SJCRH30 (cell line): Measurements from ENCODE around the gene DHRS2. TPM values are rescaled to one million over a fixed set of nuclear protein-coding genes. Genes with fewer than 3 reads are reported as not detected.
"Not testable (repeated sequence)": the region's sequence is repeated elsewhere in the genome, so short reads cannot be mapped to it uniquely, and the experiment has no call there.

Source experiments
- DNase-seq, 2 experiments: peaks; one replicate each; pipeline ENCODE4 v3.0.0-alpha.2; 2015 to 2020
- H3K27ac ChIP-seq: fragments of 250-450 bp; sonication (Bioruptor Pico); 2 replicates; pipeline ENCODE4 v1.5.1; 2020; ENCODE audit warnings: mild to moderate bottlenecking, moderate library complexity
- H3K27me3 ChIP-seq: fragments of 250-450 bp; sonication (Bioruptor Pico); 2 replicates; pipeline ENCODE4 v1.5.1; 2020; ENCODE audit warnings: mild to moderate bottlenecking, moderate library complexity
- H3K36me3 ChIP-seq: fragments of 250-450 bp; sonication (Bioruptor Pico); 2 replicates; pipeline ENCODE4 v1.5.1; 2020; ENCODE audit warnings: mild to moderate bottlenecking, moderate library complexity
- H3K4me1 ChIP-seq: fragments of 250-450 bp; sonication (Bioruptor Pico); 2 replicates; pipeline ENCODE4 v1.5.1; 2020; ENCODE audit warnings: mild to moderate bottlenecking, moderate library complexity
- H3K4me3 ChIP-seq: fragments of 250-450 bp; sonication (Bioruptor Pico); 2 replicates; pipeline ENCODE4 v1.5.1; 2020; ENCODE audit warnings: mild to moderate bottlenecking, moderate library complexity
- H3K9me3 ChIP-seq: fragments of 250-450 bp; sonication (Bioruptor Pico); replicated peaks from 2 replicates; pipeline ENCODE4 v1.5.1; 2020; ENCODE audit warnings: mild to moderate bottlenecking, moderate library complexity
- total RNA-seq: library from RNA; depleted of rRNA; stranded (reverse); fragments of >200 nt; shearing (Covaris generic); gene quantifications from 2 replicates; pipeline ENCODE4 v1.2.3, GENCODE V29; 2014

The DHRS2 gene
- total RNA-seq, 1 experiment from 2014 or later = 0.99 TPM

- Histone ChIP-seq H3K27me3 (no peaks in the 10 kb centered on the region), H3K4me3 (no peak overlapping the region), H3K4me1 (no peaks in the 10 kb centered on the region), H3K27ac (no peak overlapping the region), H3K36me3 (no peaks in the 10 kb centered on the region), H3K9me3 (no peaks in the 10 kb centered on the region)
- DNase-seq = no peak
Measured at GRCh38 chr14:23664207-23664885, 28.2 kb downstream of the DHRS2 start.

- H3K27ac ChIP-seq = no peak overlapping the region
- no peaks in the 10 kb centered on the region for H3K27me3 ChIP-seq
- H3K4me3 ChIP-seq = no peak overlapping the region
- DNase-seq = no peak
- no peaks in the 10 kb centered on the region for H3K4me1 ChIP-seq
- no peaks in the 10 kb centered on the region for H3K36me3 ChIP-seq
- H3K9me3 ChIP-seq = no peaks in the 10 kb centered on the region
Measured at GRCh38 chr14:23665302-23666016, 29.3 kb downstream of the DHRS2 start.

- Histone ChIP-seq H3K27me3 (no peaks in the 10 kb centered on the region), H3K36me3 (no peaks in the 10 kb centered on the region), H3K27ac (no peak overlapping the region), H3K4me1 (no peaks in the 10 kb centered on the region), H3K4me3 (no peak overlapping the region), H3K9me3 (no peaks in the 10 kb centered on the region)
- no peak for DNase-seq
Measured at GRCh38 chr14:23667134-23667533, 31.0 kb downstream of the DHRS2 start.

- H3K36me3 ChIP-seq = no peaks in the 10 kb centered on the region
- H3K27me3 ChIP-seq = no peaks in the 10 kb centered on the region
- no peak for DNase-seq
- no peak overlapping the region for H3K27ac ChIP-seq
- H3K4me1 ChIP-seq = no peaks in the 10 kb centered on the region
- H3K9me3 ChIP-seq = no peaks in the 10 kb centered on the region
- no peak overlapping the region for H3K4me3 ChIP-seq
Measured at GRCh38 chr14:23669441-23669840, 33.3 kb downstream of the DHRS2 start.

GRCh38 chr14:23670481-23670880, 34.3 kb downstream of the DHRS2 start:
- Histone ChIP-seq H3K4me3 (no peak overlapping the region), H3K27ac (no peak overlapping the region), H3K4me1 (no peaks in the 10 kb centered on the region), H3K9me3 (no peaks in the 10 kb centered on the region), H3K36me3 (no peaks in the 10 kb centered on the region), H3K27me3 (no peaks in the 10 kb centered on the region)
- no peak for DNase-seq

GRCh38 chr14:23672200-23672599, 36.0 kb downstream of the DHRS2 start:
- Histone ChIP-seq H3K27ac (no peak overlapping the region), H3K36me3 (no peaks in the 10 kb centered on the region), H3K9me3 (no peaks in the 10 kb centered on the region), H3K27me3 (no peaks in the 10 kb centered on the region), H3K4me3 (no peak overlapping the region), H3K4me1 (no peaks in the 10 kb centered on the region)
- no peak for DNase-seq

- no peaks in the 10 kb centered on the region for H3K27me3 ChIP-seq
- no peak for DNase-seq
- no peaks in the 10 kb centered on the region for H3K4me1 ChIP-seq
- H3K9me3 ChIP-seq = no peaks in the 10 kb centered on the region
- no peak overlapping the region for H3K27ac ChIP-seq
- H3K36me3 ChIP-seq = no peaks in the 10 kb centered on the region
- no peak overlapping the region for H3K4me3 ChIP-seq
Measured at GRCh38 chr14:23675337-23675736, 39.2 kb downstream of the DHRS2 start.

GRCh38 chr14:23675906-23676305, 39.7 kb downstream of the DHRS2 start:
- Histone ChIP-seq H3K4me1 (no peaks in the 10 kb centered on the region), H3K27ac (no peak overlapping the region), H3K36me3 (no peaks in the 10 kb centered on the region), H3K27me3 (no peaks in the 10 kb centered on the region), H3K4me3 (no peak overlapping the region), H3K9me3 (no peaks in the 10 kb centered on the region)
- no peak for DNase-seq

GRCh38 chr14:23681337-23681736, 45.2 kb downstream of the DHRS2 start:
- Histone ChIP-seq H3K9me3 (no peaks in the 10 kb centered on the region), H3K36me3 (no peaks in the 10 kb centered on the region), H3K27me3 (no peaks in the 10 kb centered on the region), H3K4me1 (no peaks in the 10 kb centered on the region), H3K4me3 (no peak overlapping the region), H3K27ac (no peak overlapping the region)
- DNase-seq = no peak

- not testable (repeated sequence) for H3K4me3 ChIP-seq, H3K4me1 ChIP-seq, H3K36me3 ChIP-seq, H3K27ac ChIP-seq, H3K27me3 ChIP-seq, DNase-seq, H3K9me3 ChIP-seq
Measured at GRCh38 chr14:23689709-23690514, 53.7 kb downstream of the DHRS2 start.

- H3K27ac ChIP-seq = no peak overlapping the region
- H3K4me3 ChIP-seq = no peak overlapping the region
- H3K4me1 ChIP-seq = no peaks in the 10 kb centered on the region
- H3K36me3 ChIP-seq = no peaks in the 10 kb centered on the region
- H3K27me3 ChIP-seq = 0 out of 2 replicates have a peak, but pooled peaks cover 5% of the 10 kb centered on the region
- H3K9me3 ChIP-seq = no peaks in the 10 kb centered on the region
- no peak for DNase-seq
Measured at GRCh38 chr14:23692416-23692815, 56.3 kb downstream of the DHRS2 start.

GRCh38 chr14:23693252-23693775, 57.1 kb downstream of the DHRS2 start:
- Histone ChIP-seq H3K27me3 (0 out of 2 replicates have a peak, but pooled peaks cover 5% of the 10 kb centered on the region), H3K4me3 (no peak overlapping the region), H3K9me3 (no peaks in the 10 kb centered on the region), H3K27ac (no peak overlapping the region), H3K4me1 (no peaks in the 10 kb centered on the region), H3K36me3 (no peaks in the 10 kb centered on the region)
- DNase-seq = no peak

GRCh38 chr14:23694085-23694948, 58.2 kb downstream of the DHRS2 start:
- Histone ChIP-seq H3K27ac (no peak overlapping the region), H3K4me3 (no peak overlapping the region), H3K4me1 (no peaks in the 10 kb centered on the region)

More at GRCh38 chr14:23694085-23694948, 58.2 kb downstream of the DHRS2 start:
- H3K27me3 ChIP-seq = 0 out of 2 replicates have a peak, but pooled peaks cover 5% of the 10 kb centered on the region
- no peak for DNase-seq
- H3K9me3 ChIP-seq = no peaks in the 10 kb centered on the region
- H3K36me3 ChIP-seq = no peaks in the 10 kb centered on the region
